Trophoblast cell (in vitro differentiated cells and primary cell): ENCODE data around the gene HOXB1.
A peak's percentile ranks its signal among the peaks of the same experiment; 100 is the strongest.

Source experiments
- DNase-seq, 2 donors: peaks; one replicate each; pipeline ENCODE4 v3.0.0-alpha.2; 2016
- H2AFZ ChIP-seq: 2 replicates; pipeline ENCODE4 v1.6.1; 2013; ENCODE audit warnings: low read length, moderate library complexity, mild to moderate bottlenecking; ENCODE audit not compliant: insufficient read depth, poor library complexity
- H2AK5ac ChIP-seq: 2 replicates; pipeline ENCODE4 v1.6.1; 2013; ENCODE audit warnings: mild to moderate bottlenecking, low read length
- H2BK120ac ChIP-seq: 2 replicates; pipeline ENCODE4 v1.6.1; 2013; ENCODE audit warnings: low read length, mild to moderate bottlenecking, moderate library complexity; ENCODE audit not compliant: insufficient read depth, poor library complexity
- H2BK12ac ChIP-seq: 2 replicates; pipeline ENCODE4 v1.6.1; 2013; ENCODE audit warnings: mild to moderate bottlenecking, low read length, moderate library complexity
- H2BK5ac ChIP-seq: 2 replicates; pipeline ENCODE4 v1.6.1; 2013; ENCODE audit warnings: low read length, low read depth, moderate library complexity, mild to moderate bottlenecking; ENCODE audit not compliant: poor library complexity
- H3K14ac ChIP-seq: 2 replicates; pipeline ENCODE4 v1.6.1; 2013; ENCODE audit warnings: mild to moderate bottlenecking, low read length
- H3K18ac ChIP-seq: 2 replicates; pipeline ENCODE4 v1.6.1; 2013; ENCODE audit warnings: mild to moderate bottlenecking, low read length
- H3K23ac ChIP-seq: 2 replicates; pipeline ENCODE4 v1.6.1; 2013; ENCODE audit warnings: low read length
- H3K27ac ChIP-seq: 2 replicates; pipeline ENCODE4 v1.5.1; 2013; ENCODE audit warnings: low read depth, mild to moderate bottlenecking, inconsistent platforms, low read length, moderate library complexity
- H3K27me3 ChIP-seq: 2 replicates; pipeline ENCODE4 v1.6.1; 2013; ENCODE audit warnings: inconsistent platforms, mild to moderate bottlenecking, low read length, moderate library complexity; ENCODE audit not compliant: insufficient read depth
- H3K36me3 ChIP-seq, 2 experiments: 1 replicate in 1 of 2; 2 replicates in 1 of 2; pipeline ENCODE4 v1.6.1; 2013; ENCODE audit warnings: low read length in 2 of 2, mild to moderate bottlenecking in 2 of 2, moderate library complexity in 1 of 2; ENCODE audit not compliant: insufficient read depth in 2 of 2, control insufficient read depth in 1 of 2
- H3K4ac ChIP-seq: 2 replicates; pipeline ENCODE4 v1.6.1; 2013; ENCODE audit warnings: low read depth, mild to moderate bottlenecking, low read length, moderate library complexity
- H3K4me1 ChIP-seq, 2 experiments: 1 replicate in 1 of 2; 2 replicates in 1 of 2; pipeline ENCODE4 v1.6.1; 2013; ENCODE audit warnings: low read length in 2 of 2, mild to moderate bottlenecking in 2 of 2, moderate library complexity in 1 of 2; ENCODE audit not compliant: insufficient read depth in 2 of 2, control insufficient read depth in 1 of 2
- H3K4me2 ChIP-seq: 2 replicates; pipeline ENCODE4 v1.6.1; 2013; ENCODE audit warnings: inconsistent platforms, mild to moderate bottlenecking, low read length, moderate library complexity
- H3K4me3 ChIP-seq: 2 replicates; pipeline ENCODE4 v1.5.1; 2013; ENCODE audit warnings: mild to moderate bottlenecking, low read depth, low read length, inconsistent platforms
- H3K79me1 ChIP-seq: one replicate; pipeline ENCODE4 v1.6.1; 2013; ENCODE audit warnings: low read length
- H3K79me2 ChIP-seq: 2 replicates; pipeline ENCODE4 v1.6.1; 2013; ENCODE audit warnings: low read length, mild to moderate bottlenecking; ENCODE audit not compliant: control insufficient read depth, insufficient read depth, poor library complexity
- H3K9ac ChIP-seq: 2 replicates; pipeline ENCODE4 v1.6.1; 2013; ENCODE audit warnings: mild to moderate bottlenecking, low read length
- H3K9me3 ChIP-seq: 2 replicates; pipeline ENCODE4 v1.6.1; 2013; ENCODE audit warnings: low read depth, mild to moderate bottlenecking, control low read depth, inconsistent platforms, low read length; ENCODE audit not compliant: insufficient read depth
- H4K12ac ChIP-seq: 2 replicates; pipeline ENCODE4 v1.6.1; 2013; ENCODE audit warnings: low read depth, mild to moderate bottlenecking, low read length, moderate library complexity
- H4K8ac ChIP-seq: 2 replicates; pipeline ENCODE4 v1.6.1; 2013; ENCODE audit warnings: low read depth, mild to moderate bottlenecking, low read length, moderate library complexity
- H4K91ac ChIP-seq: one replicate; pipeline ENCODE4 v1.6.1; 2013; ENCODE audit warnings: low read depth, mild to moderate bottlenecking, low read length, moderate library complexity
- WGBS: extraction: QIAGEN DNeasy Blood & Tissue Kit; methylation state at CpG from one replicate; pipeline ENCODE4 v1.1.7; 2013; ENCODE audit warnings: missing lambda C conversion rate; ENCODE audit not compliant: insufficient read length, insufficient coverage; ENCODE audit errors: extremely low coverage; 5-methylcytosine and 5-hydroxymethylcytosine counted together

Gene HOXB1

GRCh38 chr17:48491527-48492273, 39.1 kb downstream of the HOXB1 start:
- peak in 1 of 2 donors; percentile 68 for DNase-seq

GRCh38 chr17:48490451-48490892, 40.3 kb downstream of the HOXB1 start:
- Histone ChIP-seq H3K4me1 (peaks cover 19 to 26% of the 10 kb centered on the region in 2 experiments), H3K18ac (no peak overlapping the region), H2BK120ac (no peak overlapping the region), H4K12ac (no peak overlapping the region), H3K4ac (no peak overlapping the region), H3K36me3 (peaks cover 0 to 2% of the 10 kb centered on the region in 2 experiments), H4K91ac (peak overlapping the region; percentile 61), H3K79me1 (peaks cover 14% of the 10 kb centered on the region), H3K79me2 (peaks cover 6% of the 10 kb centered on the region), H3K4me2 (no peak overlapping the region), H3K9me3 (no peaks in the 10 kb centered on the region), H3K14ac (no peak overlapping the region), H2BK12ac (peak overlapping the region; percentile 73), H3K27me3 (no peaks in the 10 kb centered on the region), H2AK5ac (peak overlapping the region; percentile 79), H3K23ac (no peak overlapping the region), H2BK5ac (no peak overlapping the region), H3K27ac (no peak overlapping the region), H4K8ac (no peak overlapping the region), H3K4me3 (no peak overlapping the region), H2AFZ (no peak overlapping the region), H3K9ac (no peak overlapping the region)
- no CpG with 5 or more reads among the region's 2 CpGs for WGBS
- DNase-seq = no peak

More at GRCh38 chr17:48491527-48492273, 39.1 kb downstream of the HOXB1 start:
- H4K12ac ChIP-seq = no peak overlapping the region
- H4K8ac ChIP-seq = no peak overlapping the region
- peaks cover 20 to 25% of the 10 kb centered on the region in 2 experiments for H3K4me1 ChIP-seq
- H3K27me3 ChIP-seq = no peaks in the 10 kb centered on the region
- H3K4ac ChIP-seq = no peak overlapping the region
- H3K9me3 ChIP-seq = no peaks in the 10 kb centered on the region
- no peak overlapping the region for H2BK5ac ChIP-seq
- H3K36me3 ChIP-seq = peaks cover 0 to 2% of the 10 kb centered on the region in 2 experiments
- H3K4me2 ChIP-seq = no peak overlapping the region
- H3K27ac ChIP-seq = no peak overlapping the region
- no peak overlapping the region for H4K91ac ChIP-seq
- no peak overlapping the region for H3K18ac ChIP-seq
- no peak overlapping the region for H3K9ac ChIP-seq
- H3K79me2 ChIP-seq = peaks cover 6% of the 10 kb centered on the region
- H2BK120ac ChIP-seq = no peak overlapping the region
- H3K14ac ChIP-seq = no peak overlapping the region
- H3K4me3 ChIP-seq = no peak overlapping the region
- no CpG with 5 or more reads among the region's 3 CpGs for WGBS
- H2AK5ac ChIP-seq = no peak overlapping the region
- no peak overlapping the region for H2BK12ac ChIP-seq
- no peak overlapping the region for H2AFZ ChIP-seq
- no peak overlapping the region for H3K23ac ChIP-seq
- peaks cover 17% of the 10 kb centered on the region for H3K79me1 ChIP-seq

- H2BK5ac ChIP-seq = no peak overlapping the region
- no peak overlapping the region for H3K4me2 ChIP-seq
- H3K79me1 ChIP-seq = peaks cover 14% of the 10 kb centered on the region
- no peak overlapping the region for H3K4me3 ChIP-seq
- H3K9ac ChIP-seq = no peak overlapping the region
- WGBS = no CpG with 5 or more reads among the region's 13 CpGs
- H3K27me3 ChIP-seq = no peaks in the 10 kb centered on the region
- H3K27ac ChIP-seq = no peak overlapping the region
- no peak overlapping the region for H2AFZ ChIP-seq
- H4K8ac ChIP-seq = no peak overlapping the region
- H3K36me3 ChIP-seq = peaks cover 0 to 2% of the 10 kb centered on the region in 2 experiments
- H2BK120ac ChIP-seq = no peak overlapping the region
- H3K14ac ChIP-seq = no peak overlapping the region
- H3K18ac ChIP-seq = no peak overlapping the region
- H4K12ac ChIP-seq = no peak overlapping the region
- no peak overlapping the region for H4K91ac ChIP-seq
- H3K4me1 ChIP-seq = peaks cover 19 to 26% of the 10 kb centered on the region in 2 experiments
- no peak overlapping the region for H3K4ac ChIP-seq
- H3K23ac ChIP-seq = no peak overlapping the region
- no peaks in the 10 kb centered on the region for H3K9me3 ChIP-seq
- no peak overlapping the region for H2AK5ac ChIP-seq
- peaks cover 6% of the 10 kb centered on the region for H3K79me2 ChIP-seq
- no peak for DNase-seq
- peak overlapping the region; percentile 74 for H2BK12ac ChIP-seq
Measured at GRCh38 chr17:48489781-48490180, 41.0 kb downstream of the HOXB1 start.

- no CpG with 5 or more reads among the region's 3 CpGs for WGBS
Measured at GRCh38 chr17:48488548-48489106, 42.2 kb downstream of the HOXB1 start.

More at GRCh38 chr17:48488548-48489106, 42.2 kb downstream of the HOXB1 start:
- Histone ChIP-seq H4K12ac (no peak overlapping the region), H2BK12ac (peak overlapping the region; percentile 68), H4K91ac (no peak overlapping the region), H3K23ac (no peak overlapping the region), H3K79me1 (peaks cover 16% of the 10 kb centered on the region), H3K79me2 (peaks cover 6% of the 10 kb centered on the region), H2AFZ (no peak overlapping the region), H3K4me3 (no peak overlapping the region), H3K4ac (no peak overlapping the region), H3K9me3 (no peaks in the 10 kb centered on the region), H3K4me1 (peaks cover 25 to 32% of the 10 kb centered on the region in 2 experiments), H4K8ac (no peak overlapping the region), H3K4me2 (peak overlapping the region; percentile 28), H3K27me3 (no peaks in the 10 kb centered on the region), H3K18ac (no peak overlapping the region), H2BK5ac (no peak overlapping the region), H3K27ac (peak overlapping the region; percentile 73), H2BK120ac (no peak overlapping the region), H2AK5ac (no peak overlapping the region), H3K9ac (no peak overlapping the region), H3K14ac (no peak overlapping the region), H3K36me3 (peaks cover 0 to 2% of the 10 kb centered on the region in 2 experiments)
- no peak for DNase-seq
